HEK293 (cell line): ENCODE data around the gene TECPR2.

ENCODE experiments used
- BCL11B ChIP-seq: fragments of 450-650 bp; formaldehyde crosslinking; IDR thresholded peaks from 2 replicates; pipeline ENCODE4 v1.5.1; 2016; ENCODE audit warnings: low read depth, missing biosample characterization, missing genetic modification characterization
- GLIS2 ChIP-seq: fragments of 450-650 bp; formaldehyde crosslinking; IDR thresholded peaks from 2 replicates; pipeline ENCODE4 v1.5.1; 2016; ENCODE audit warnings: missing biosample characterization, missing genetic modification characterization
- RBAK ChIP-seq: fragments of 450-650 bp; formaldehyde crosslinking; IDR thresholded peaks from 2 replicates; pipeline ENCODE4 v1.5.1; 2016; ENCODE audit warnings: missing biosample characterization, missing genetic modification characterization
- SP2 ChIP-seq: fragments of 450-650 bp; formaldehyde crosslinking; IDR thresholded peaks from 2 replicates; pipeline ENCODE4 v1.5.1; 2016; ENCODE audit warnings: missing biosample characterization, missing genetic modification characterization
- TRIM28 ChIP-seq: IDR thresholded peaks from 2 replicates; pipeline ENCODE4 v1.6.1; 2011; ENCODE audit warnings: low read length, control low read depth, borderline replicate concordance
- ZBTB17 ChIP-seq: fragments of 450-650 bp; formaldehyde crosslinking; IDR thresholded peaks from 2 replicates; pipeline ENCODE4 v1.5.1; 2016; ENCODE audit warnings: missing biosample characterization, missing genetic modification characterization
- ZBTB49 ChIP-seq: fragments of 450-650 bp; formaldehyde crosslinking; IDR thresholded peaks from 2 replicates; pipeline ENCODE4 v1.5.1; 2016; ENCODE audit warnings: missing biosample characterization, missing genetic modification characterization, low read depth
- ZFP37 ChIP-seq: fragments of 450-650 bp; formaldehyde crosslinking; IDR thresholded peaks from 2 replicates; pipeline ENCODE4 v1.5.1; 2016; ENCODE audit warnings: missing biosample characterization, missing genetic modification characterization
- ZFP41 ChIP-seq: fragments of 450-650 bp; formaldehyde crosslinking; IDR thresholded peaks from 2 replicates; pipeline ENCODE4 v1.5.1; 2016; ENCODE audit warnings: missing biosample characterization, missing genetic modification characterization, borderline replicate concordance
- ZNF121 ChIP-seq: fragments of 450-650 bp; formaldehyde crosslinking; IDR thresholded peaks from 2 replicates; pipeline ENCODE4 v1.5.1; 2016; ENCODE audit warnings: missing biosample characterization, missing genetic modification characterization
- ZNF157 ChIP-seq: fragments of 450-650 bp; formaldehyde crosslinking; IDR thresholded peaks from 2 replicates; pipeline ENCODE4 v1.5.1; 2016; ENCODE audit warnings: missing biosample characterization, missing genetic modification characterization
- ZNF214 ChIP-seq: fragments of 450-650 bp; formaldehyde crosslinking; IDR thresholded peaks from 2 replicates; pipeline ENCODE4 v1.5.1; 2017; ENCODE audit warnings: missing biosample characterization, mild to moderate bottlenecking, missing genetic modification characterization, borderline replicate concordance
- ZNF23 ChIP-seq: fragments of 450-650 bp; formaldehyde crosslinking; IDR thresholded peaks from 2 replicates; pipeline ENCODE4 v1.5.1; 2016; ENCODE audit warnings: missing biosample characterization, missing genetic modification characterization, borderline replicate concordance
- ZNF324 ChIP-seq: fragments of 450-650 bp; formaldehyde crosslinking; IDR thresholded peaks from 2 replicates; pipeline ENCODE4 v1.5.1; 2016; ENCODE audit warnings: missing biosample characterization, missing genetic modification characterization
- ZNF394 ChIP-seq: fragments of 450-650 bp; formaldehyde crosslinking; IDR thresholded peaks from 2 replicates; pipeline ENCODE4 v1.5.1; 2016; ENCODE audit warnings: missing biosample characterization, missing genetic modification characterization, mild to moderate bottlenecking, moderate library complexity, borderline replicate concordance
- ZNF48 ChIP-seq: fragments of 450-650 bp; formaldehyde crosslinking; IDR thresholded peaks from 2 replicates; pipeline ENCODE4 v1.5.1; 2016; ENCODE audit warnings: missing biosample characterization, missing genetic modification characterization
- ZNF549 ChIP-seq: fragments of 450-650 bp; IDR thresholded peaks from 2 replicates; pipeline ENCODE4 v1.5.1; 2018; ENCODE audit warnings: missing biosample characterization, missing genetic modification characterization, mild to moderate bottlenecking, inconsistent platforms, moderate library complexity
- ZNF571 ChIP-seq: fragments of 450-650 bp; formaldehyde crosslinking; IDR thresholded peaks from 2 replicates; pipeline ENCODE4 v1.5.0; 2017; ENCODE audit warnings: missing biosample characterization, missing genetic modification characterization
- ZNF654 ChIP-seq: fragments of 450-650 bp; formaldehyde crosslinking; IDR thresholded peaks from 2 replicates; pipeline ENCODE4 v1.5.1; 2016; ENCODE audit warnings: low read depth, missing biosample characterization, missing genetic modification characterization
- ZNF660 ChIP-seq: fragments of 450-650 bp; IDR thresholded peaks from 2 replicates; pipeline ENCODE4 v1.5.1; 2018; ENCODE audit warnings: missing biosample characterization, mild to moderate bottlenecking, missing genetic modification characterization
- ZNF792 ChIP-seq: fragments of 450-650 bp; formaldehyde crosslinking; IDR thresholded peaks from 2 replicates; pipeline ENCODE4 v1.5.1; 2016; ENCODE audit warnings: missing biosample characterization, missing genetic modification characterization
- TF ChIP-seq, protein P1 (sequence below): fragments of 450-650 bp; formaldehyde crosslinking; IDR thresholded peaks from 2 replicates; pipeline ENCODE4 v1.5.1; 2017; ENCODE audit warnings: missing biosample characterization, missing genetic modification characterization
- TF ChIP-seq, protein P2 (sequence below): fragments of 450-650 bp; formaldehyde crosslinking; IDR thresholded peaks from 2 replicates; pipeline ENCODE4 v1.5.1; 2016; ENCODE audit warnings: missing biosample characterization, missing genetic modification characterization
- TF ChIP-seq, protein P3 (sequence below): fragments of 450-650 bp; formaldehyde crosslinking; IDR thresholded peaks from 2 replicates; pipeline ENCODE4 v1.5.1; 2016; ENCODE audit warnings: missing biosample characterization, missing genetic modification characterization

Gene TECPR2

GRCh38 chr14:102316743-102317563 is 45.8 kb upstream of the TECPR2 start (continued):
- peak; percentile 95 for TF ChIP-seq ZNF660 (tag by site-specific recombination)
- TF ChIP-seq BCL11B, result peak; percentile 96
- TF ChIP-seq ZBTB17, result peak; percentile 98
- TF ChIP-seq, protein P1, sequence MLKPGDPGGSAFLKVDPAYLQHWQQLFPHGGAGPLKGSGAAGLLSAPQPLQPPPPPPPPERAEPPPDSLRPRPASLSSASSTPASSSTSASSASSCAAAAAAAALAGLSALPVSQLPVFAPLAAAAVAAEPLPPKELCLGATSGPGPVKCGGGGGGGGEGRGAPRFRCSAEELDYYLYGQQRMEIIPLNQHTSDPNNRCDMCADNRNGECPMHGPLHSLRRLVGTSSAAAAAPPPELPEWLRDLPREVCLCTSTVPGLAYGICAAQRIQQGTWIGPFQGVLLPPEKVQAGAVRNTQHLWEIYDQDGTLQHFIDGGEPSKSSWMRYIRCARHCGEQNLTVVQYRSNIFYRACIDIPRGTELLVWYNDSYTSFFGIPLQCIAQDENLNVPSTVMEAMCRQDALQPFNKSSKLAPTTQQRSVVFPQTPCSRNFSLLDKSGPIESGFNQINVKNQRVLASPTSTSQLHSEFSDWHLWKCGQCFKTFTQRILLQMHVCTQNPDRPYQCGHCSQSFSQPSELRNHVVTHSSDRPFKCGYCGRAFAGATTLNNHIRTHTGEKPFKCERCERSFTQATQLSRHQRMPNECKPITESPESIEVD (tag by site-specific recombination), result peak; percentile 57; the same call in 1 of the 2 replicates
- TF ChIP-seq ZNF571 (tag by site-specific recombination), result no peak
- peak; percentile 21; the same call in 1 of the 2 replicates for TF ChIP-seq ZNF121 (tag by site-specific recombination)
- TF ChIP-seq ZNF654 (tag by site-specific recombination), result peak; percentile 14
- no peak for TF ChIP-seq ZNF549
- peak; percentile 88; the same call in 1 of the 2 replicates for TF ChIP-seq ZFP37 (tag by site-specific recombination)
- no peak for TF ChIP-seq ZNF48 (tag by site-specific recombination)
- TF ChIP-seq ZBTB49 (tag by site-specific recombination), result no peak
- TF ChIP-seq ZNF214 (tag by site-specific recombination), result no peak
- TF ChIP-seq, protein P2, sequence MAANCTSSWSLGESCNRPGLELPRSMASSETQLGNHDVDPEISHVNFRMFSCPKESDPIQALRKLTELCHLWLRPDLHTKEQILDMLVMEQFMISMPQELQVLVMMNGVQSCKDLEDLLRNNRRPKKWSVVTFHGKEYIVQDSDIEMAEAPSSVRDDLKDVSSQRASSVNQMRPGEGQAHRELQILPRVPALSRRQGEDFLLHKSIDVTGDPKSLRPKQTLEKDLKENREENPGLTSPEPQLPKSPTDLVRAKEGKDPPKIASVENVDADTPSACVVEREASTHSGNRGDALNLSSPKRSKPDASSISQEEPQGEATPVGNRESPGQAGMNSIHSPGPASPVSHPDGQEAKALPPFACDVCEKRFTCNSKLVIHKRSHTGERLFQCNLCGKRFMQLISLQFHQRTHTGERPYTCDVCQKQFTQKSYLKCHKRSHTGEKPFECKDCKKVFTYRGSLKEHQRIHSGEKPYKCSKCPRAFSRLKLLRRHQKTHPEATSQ (tag by site-specific recombination), result peak; percentile 86
- TF ChIP-seq ZNF157, result peak; percentile 37; the same call in 1 of the 2 replicates
- TF ChIP-seq TRIM28, result peak; percentile 10; the same call in 1 of the 2 replicates
- TF ChIP-seq ZNF23 (tag by site-specific recombination), result no peak
- TF ChIP-seq ZFP41, result no peak
- TF ChIP-seq ZNF394 (tag by site-specific recombination), result peak; percentile 71; the same call in 1 of the 2 replicates
- TF ChIP-seq ZNF792 (tag by site-specific recombination), result peak; percentile 72; the same call in 1 of the 2 replicates
- TF ChIP-seq GLIS2, result peak; percentile 83
- TF ChIP-seq ZNF324 (tag by site-specific recombination), result peak; percentile 99
- TF ChIP-seq RBAK (tag by site-specific recombination), result 0 out of 2 replicates have a peak, but pooled peaks have one; percentile 13
- peak; percentile 66 for TF ChIP-seq SP2 (tag by site-specific recombination)
- TF ChIP-seq, protein P3, sequence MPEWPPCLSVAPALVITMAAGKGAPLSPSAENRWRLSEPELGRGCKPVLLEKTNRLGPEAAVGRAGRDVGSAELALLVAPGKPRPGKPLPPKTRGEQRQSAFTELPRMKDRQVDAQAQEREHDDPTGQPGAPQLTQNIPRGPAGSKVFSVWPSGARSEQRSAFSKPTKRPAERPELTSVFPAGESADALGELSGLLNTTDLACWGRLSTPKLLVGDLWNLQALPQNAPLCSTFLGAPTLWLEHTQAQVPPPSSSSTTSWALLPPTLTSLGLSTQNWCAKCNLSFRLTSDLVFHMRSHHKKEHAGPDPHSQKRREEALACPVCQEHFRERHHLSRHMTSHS (tag by site-specific recombination), result peak; percentile 18; the same call in 1 of the 2 replicates
- TF ChIP-seq, all 188 proteins: peak for 99
